Kidney capillary endothelial cell (primary cell): ENCODE data around the gene EID1.
"Not testable (repeated sequence)": the region's sequence is repeated elsewhere in the genome, so short reads cannot be mapped to it uniquely, and the experiment has no call there.

Experiments used
- DNase-seq: peaks from one replicate; pipeline ENCODE4 v3.0.0-alpha.2; 2018; ENCODE audit warnings: low spot score

The EID1 gene, protein sequence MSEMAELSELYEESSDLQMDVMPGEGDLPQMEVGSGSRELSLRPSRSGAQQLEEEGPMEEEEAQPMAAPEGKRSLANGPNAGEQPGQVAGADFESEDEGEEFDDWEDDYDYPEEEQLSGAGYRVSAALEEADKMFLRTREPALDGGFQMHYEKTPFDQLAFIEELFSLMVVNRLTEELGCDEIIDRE

GRCh38 chr15:48877630-48878595, at the start of gene EID1:
EID1 (plus strand) TSS chr15:48878134; CDS start chr15:48878177, 43 bp downstream.
- DNase-seq = peak; percentile 93

- no peak for DNase-seq
Measured at GRCh38 chr15:48828471-48828870, 49.5 kb upstream of the EID1 start.

GRCh38 chr15:48828906-48829305, 49.0 kb upstream of the EID1 start:
- no peak for DNase-seq

GRCh38 chr15:48832648-48833047, 45.3 kb upstream of the EID1 start:
- DNase-seq = no peak

DNA sequence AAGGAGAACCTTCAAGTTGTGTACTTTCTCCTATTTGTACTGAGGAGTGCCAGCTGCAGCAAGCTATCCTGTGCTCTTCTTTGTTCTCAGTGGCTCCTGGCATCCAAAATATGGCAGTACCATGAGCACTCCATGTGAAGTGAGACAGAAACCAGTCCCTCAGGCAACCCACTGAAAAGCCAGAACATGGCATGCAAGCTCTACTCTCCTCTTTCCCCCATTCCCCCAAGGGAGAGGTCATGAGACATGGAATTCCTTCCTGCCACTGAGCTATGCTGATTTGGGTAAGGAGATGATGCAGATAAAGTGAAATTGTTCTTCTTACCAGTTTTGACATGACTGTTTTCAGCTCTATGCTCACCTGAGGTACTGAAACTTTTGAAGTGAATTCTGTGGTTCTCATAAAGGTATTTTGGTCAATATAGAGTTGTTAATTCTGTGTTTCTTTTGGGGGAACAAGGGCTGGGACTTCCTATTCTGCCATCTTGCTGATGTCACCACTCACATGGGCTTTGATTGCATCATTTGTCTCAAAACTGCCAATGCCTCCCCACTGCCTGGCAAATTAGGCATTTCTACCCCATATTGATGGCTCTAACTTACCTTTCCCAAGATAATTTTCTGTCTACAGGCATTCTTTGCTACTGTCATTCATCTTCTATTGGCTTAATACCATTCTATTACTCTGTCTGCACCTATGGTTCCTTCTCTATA, 44.3 kb upstream of the EID1 start:
- no peak for DNase-seq

- no peak for DNase-seq
Measured at GRCh38 chr15:48834756-48835155, 43.2 kb upstream of the EID1 start.

DNA sequence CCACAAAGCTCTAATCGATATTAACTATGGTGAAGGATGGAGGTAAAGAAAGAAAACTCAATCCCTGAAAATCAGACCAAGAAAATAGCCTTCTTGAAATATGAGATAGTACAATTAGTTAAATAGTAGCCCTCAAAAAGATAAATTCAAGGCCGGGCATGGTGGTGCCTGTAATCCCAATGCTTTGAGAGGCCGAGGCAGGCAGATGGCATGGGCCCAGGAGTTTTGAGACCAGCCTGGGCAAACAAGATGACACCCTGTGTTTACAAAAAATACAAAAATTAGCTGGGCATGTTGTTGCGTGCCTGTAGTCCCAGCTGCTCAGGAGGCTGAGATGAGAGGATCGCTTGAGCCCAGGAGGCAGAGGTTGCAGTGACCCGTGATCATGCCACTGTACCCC, 35.4 kb upstream of the EID1 start:
- no peak for DNase-seq

DNA sequence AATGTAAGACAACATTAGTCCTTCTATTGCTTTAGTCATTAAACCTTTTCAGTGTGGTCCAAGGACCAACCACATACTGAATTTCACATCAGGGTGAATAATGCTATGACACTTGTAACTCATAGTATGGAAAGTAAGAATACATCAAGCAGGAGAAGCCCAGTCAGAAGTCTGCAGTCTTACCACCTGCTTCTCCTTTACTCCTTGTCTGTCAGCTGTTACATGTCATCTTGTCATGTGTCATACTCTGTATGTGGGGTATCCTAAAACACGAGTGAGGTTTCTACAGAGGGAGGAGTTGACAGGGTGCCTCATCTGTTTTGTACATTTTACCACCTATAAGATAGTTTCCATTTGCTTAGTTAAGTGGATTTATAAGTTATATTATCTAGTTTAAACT, 32.8 kb upstream of the EID1 start:
- no peak for DNase-seq

DNA sequence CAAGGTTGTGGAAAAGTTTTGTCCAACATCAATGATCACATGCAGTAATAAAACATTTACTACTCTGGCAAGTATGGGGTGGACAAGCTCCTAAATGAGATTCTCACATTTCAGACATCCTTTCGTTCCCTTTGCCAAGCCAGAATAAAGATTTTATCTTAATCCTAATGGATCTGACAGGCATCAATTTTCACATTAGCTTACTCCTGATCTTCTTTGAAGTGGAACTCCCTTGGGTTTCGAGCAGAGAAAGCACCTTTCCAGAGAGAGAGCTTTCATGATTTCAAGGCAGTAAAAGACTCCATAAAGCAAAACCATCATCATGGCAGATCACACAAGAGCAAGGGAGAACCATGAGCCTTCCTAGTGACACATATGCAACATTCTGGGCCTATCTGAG, 27.3 kb upstream of the EID1 start:
- DNase-seq = no peak

DNA sequence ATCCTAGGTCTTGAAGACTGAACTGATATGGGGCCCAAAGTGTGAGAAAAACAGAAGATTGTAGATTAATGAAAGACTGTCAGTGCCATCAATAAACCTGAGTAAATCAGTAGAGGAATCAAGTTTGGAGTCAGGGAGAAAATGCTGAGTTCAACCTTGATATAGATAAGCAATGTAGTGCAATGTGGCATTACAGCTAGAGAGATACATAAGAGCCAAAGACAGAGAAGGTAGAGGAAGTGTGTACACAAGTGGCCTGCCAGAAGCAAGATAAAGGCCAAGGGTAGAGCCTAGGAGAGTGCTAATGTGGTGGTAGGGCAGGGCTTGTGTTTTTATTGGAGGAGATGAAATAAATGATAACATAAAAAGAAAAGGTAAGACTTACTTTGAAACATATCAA, 26.0 kb upstream of the EID1 start:
- no peak for DNase-seq

DNA sequence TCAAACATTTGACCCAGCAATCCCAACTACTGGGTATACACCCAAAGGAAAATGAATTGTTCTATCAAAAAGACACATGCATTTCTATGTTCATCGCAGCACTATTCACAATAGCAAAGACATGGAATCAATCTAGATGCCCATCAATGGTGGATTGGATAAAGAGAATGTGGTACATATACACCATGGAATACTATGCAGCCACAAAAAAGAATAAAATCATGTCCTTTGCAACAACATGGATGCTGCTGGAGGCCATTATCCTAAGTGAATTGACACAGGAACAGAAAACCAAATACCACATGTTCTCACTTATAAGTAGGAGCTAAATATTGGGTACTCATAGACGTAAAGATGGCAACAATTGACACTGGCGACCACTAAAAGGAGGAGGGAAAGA, 23.5 kb upstream of the EID1 start:
- DNase-seq = not testable (repeated sequence)

DNA sequence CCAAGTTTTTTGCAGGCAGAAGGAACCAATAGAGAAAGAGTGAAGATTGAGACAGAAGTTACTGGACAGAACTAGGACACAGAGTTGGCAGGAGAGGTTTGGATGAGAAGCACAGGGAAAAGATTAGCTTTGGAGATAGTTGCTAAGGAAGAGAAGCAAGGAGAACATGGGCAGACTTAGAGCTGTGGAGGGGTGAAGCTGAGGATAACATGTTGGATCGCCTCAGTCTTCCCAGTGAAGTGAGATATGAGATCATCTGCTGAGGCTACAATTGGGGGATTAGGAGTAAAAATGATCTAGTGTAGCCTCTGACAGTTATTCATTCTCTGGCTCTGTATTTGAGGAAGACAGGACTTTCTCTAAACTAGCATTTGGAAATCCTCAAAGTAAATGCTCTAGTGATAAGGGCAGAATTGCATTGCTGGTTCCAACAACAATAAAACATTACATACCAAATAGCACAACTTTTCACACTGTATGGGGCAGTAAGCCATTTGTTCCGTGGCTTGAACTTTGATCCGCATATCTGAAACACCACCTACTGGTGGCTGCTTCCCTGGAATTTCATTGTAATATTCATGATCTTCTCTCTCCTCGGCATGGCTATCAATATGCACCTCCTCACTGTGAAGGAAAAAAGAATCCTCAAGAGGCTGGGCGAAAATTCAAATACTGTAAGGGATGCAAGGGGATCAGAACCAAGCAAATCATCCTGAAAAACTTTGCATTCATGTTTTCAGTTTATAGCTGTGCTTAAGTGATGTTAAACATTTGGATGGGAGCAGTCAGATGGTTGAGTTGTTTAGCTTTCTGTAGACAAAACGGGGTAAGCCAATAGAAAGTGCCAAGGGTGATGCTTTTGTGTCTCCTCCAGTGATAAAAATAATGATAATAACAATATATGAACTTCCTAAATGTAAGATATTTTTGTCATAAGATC, 22.2 kb upstream of the EID1 start:
- peak; percentile 28 for DNase-seq

DNA sequence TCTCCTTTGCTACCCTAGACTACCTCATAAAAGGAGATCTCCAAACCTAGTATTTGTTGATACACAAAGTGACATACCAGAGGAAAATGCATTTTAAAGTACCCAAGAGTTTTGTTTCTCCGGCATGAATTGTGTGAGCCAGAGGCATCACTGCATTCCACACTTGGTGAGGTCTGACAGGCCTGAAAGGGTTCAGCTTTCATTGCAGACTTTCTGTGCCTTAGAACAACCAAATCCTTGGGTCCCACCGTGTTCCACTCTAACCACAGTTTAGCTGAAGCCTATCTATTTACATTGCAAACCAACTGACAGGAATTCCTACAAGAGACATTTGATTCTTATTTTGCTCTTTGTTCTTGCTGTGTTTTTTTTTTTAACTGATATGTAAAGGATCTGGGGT, 21.0 kb upstream of the EID1 start:
- no peak for DNase-seq

DNA sequence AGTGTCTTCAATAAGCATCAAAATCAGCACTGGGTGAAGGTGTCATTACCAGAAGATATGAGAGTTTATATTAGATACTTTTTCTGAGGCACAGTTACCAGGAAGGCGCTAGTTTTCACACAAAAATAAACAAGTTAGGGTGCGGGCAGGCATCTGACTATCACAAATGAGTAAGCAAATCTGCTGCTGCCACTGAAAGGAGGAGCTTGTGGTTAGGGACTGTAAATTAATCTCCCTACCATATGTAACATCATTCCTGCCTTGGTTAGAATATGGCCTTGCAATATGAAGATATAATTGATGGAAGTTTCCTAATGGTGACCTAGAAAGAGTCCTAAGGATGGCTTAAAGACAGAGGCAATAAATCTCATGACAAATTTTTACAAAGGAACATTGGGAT, 19.5 kb upstream of the EID1 start:
- no peak for DNase-seq

DNA sequence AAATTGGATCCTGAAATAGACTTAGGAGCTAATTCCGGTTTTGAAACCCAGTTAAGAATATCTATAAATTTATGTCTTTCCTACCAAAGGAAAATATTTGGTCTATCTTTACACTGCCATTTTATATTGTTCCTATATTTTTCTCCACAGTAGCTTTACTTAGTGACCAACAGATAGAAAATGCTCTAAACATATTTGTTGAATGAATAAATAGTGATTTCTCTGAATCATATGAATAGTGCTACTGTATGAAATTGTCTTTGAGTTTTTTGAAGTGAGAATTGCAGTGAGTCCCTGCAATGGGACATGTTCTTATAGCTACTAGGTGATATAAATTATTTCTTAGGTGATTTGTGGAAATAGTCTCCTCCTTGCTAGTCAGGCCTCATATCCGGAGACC, 18.5 kb upstream of the EID1 start:
- DNase-seq = no peak

DNA sequence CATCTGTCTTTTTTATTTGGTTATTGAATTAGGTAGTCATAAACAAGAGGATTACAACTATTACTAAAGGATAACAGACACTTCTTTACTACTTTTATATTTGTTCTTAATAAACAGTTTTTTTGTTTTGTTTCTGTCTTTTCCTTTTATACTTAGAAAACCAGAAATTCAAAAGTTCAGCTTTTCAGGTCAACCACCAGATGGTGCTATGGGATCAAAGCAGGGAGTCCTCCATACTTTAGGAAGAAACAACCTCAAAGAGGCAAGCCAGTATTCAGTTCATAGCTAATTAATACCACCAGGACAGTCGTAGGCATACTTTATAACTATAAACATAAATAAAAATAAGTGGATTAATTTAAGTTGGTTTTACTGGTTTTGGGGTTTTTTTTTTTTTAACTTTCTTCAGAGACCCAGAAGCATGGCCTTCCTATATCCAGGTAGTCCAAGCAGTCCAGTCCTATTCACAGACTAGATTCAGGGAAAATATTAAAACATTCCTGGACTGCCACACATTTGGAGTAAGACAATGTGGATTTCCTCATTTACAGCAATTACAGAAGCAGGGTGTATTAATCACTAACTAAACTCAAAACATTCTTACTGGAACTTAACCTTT, 16.0 kb upstream of the EID1 start:
- DNase-seq = peak; percentile 84

- no peak for DNase-seq
Measured at GRCh38 chr15:48862705-48863104, 15.2 kb upstream of the EID1 start.

DNA sequence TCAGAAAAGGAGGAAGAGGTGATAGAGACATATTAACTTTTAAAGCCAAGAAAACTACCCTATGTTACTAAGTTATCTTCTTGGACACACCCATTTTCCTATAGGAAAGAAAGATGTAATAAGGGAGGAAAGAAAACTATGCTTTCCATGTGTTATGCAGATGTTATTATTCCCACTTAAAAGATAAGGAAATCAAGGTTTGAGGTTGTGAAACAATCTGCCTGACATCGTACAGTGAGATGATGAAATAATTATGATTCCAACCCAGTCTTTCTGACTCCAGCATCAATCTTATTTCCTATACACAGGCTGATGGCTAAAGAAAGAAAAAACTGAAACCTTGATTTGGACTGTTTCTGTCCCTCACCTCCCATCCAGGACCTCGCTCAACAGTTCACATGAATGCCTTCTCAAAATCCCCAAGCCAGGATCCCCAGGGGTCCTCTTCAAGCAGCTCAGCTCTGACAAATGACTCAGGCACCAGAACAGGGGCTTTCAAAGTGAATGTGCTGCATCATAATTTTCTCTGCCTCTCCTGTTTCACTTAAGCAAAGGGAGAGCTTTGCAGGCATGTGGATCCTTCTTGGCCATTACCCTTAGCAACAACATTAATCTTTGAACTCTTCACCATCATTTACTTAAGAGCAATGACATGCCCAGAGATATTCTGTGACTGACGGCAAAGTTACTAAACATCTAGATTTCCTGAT, 12.4 kb upstream of the EID1 start:
- no peak for DNase-seq

- DNase-seq = no peak
Measured at GRCh38 chr15:48866141-48866563, 11.8 kb upstream of the EID1 start.

GRCh38 chr15:48868023-48868422, 9.9 kb upstream of the EID1 start:
- DNase-seq = no peak

- peak; percentile 49 for DNase-seq
Measured at GRCh38 chr15:48868536-48868935, 9.4 kb upstream of the EID1 start.
